ENCODE results near the gene RHOXF1.
"Not testable (repeated sequence)": the region's sequence is repeated elsewhere in the genome, so short reads cannot be mapped to it uniquely, and the experiment has no call there.

RHOXF1 gene

DNA sequence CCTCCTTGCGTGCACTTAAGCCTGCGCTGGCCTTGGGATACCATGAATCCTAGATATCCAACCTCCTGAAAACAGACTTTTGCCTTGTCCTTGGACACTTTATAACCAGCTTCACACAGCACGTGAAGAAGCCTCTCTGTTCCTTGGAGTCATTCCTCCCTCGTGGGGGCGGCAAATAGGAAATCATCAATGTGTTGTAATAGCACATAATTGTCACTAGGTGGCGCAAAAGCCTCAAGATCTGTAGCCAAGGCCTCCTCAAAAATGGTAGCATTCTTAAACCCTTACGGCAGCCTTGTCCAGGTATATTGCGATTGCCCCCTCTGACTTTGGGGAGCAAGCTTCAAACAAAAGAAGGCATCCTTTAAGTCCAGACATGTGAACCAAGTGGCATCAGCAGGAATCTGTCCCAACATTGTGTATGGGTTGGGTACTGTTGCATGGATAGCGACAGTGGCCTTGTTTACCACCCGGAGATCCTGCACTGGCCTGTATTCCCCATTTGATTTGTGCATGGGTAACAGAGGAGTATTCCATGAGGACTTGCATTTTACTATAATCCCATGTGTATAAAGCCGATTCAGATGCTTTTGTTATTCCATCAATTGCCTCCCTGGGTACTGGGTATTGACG, 30.0 kb downstream of the RHOXF1 start:
- not testable (repeated sequence) for DNase-seq

DNA sequence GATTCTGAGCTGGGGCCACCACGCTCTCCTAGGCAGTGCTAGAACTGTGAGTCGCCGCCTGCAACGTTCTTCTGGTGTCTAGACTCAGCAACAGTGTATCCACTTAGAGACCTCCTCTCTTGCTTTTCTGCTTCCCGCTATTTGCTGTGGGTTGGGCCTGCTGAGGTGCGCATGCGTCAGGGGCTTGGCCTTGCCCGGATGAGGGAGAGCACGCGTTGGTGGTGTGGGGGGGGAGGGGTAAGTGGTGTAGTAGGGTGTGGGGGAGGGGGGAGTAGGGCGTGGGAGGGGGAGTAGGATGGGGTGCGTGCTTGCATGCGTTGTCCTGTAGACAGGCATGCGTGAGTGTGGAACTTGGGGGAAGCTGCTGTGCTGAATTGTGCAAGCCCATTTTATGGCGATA, 38.1 kb downstream of the RHOXF1 start, which contains the start of gene RHOXF2B:
Gene RHOXF2B, minus strand, starts transcription at position 101 of the 400 bp plus-strand sequence. CDS start 138 bp downstream, outside the sequence.
- not testable (repeated sequence) for DNase-seq

DNA sequence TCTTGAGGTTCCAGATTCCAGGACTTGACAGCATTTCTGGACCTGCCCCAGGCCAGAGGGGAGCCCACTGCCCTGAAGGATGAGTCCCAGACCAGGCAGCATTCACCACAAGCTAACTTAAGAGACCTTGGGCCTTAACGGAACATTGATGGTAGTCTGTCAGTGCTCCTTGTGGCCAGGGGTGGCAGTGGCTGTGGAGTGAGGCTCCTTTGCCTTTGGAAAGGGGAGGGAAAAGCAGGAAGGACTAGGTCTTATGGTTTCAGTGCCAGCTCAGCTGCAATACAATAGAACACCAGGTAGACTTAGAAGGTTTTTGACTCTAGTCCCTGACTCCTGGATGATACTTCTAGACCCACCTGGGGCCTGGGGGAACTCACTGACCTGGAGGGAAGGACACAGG, 49.5 kb downstream of the RHOXF1 start:
- DNase-seq = not testable (repeated sequence)
